HepG2 (cell line): ENCODE results near the gene CASS4. TPM values are rescaled to one million over a fixed set of nuclear protein-coding genes. Genes with fewer than 3 reads are reported as not detected.

ENCODE experiments used
- ATAC-seq: fragments of 200-7000 bp; cut with Tn5 transposase; 3 replicates; pipeline ENCODE4 v1.9.1; 2020; ENCODE audit warnings: mild to moderate bottlenecking, moderate library complexity
- BruUV-seq: library from RNA; stranded (reverse); fragments of 400-500 nt; replicated peaks from 2 replicates; lab custom pipeline; 2021; lab: Mats Ljungman, UMichigan
- CTCF ChIA-PET: fragments of 300-600 bp; formaldehyde crosslinking; extraction: SDS; loops from one replicate; lab custom pipeline; 2021; ENCODE audit warnings: low total read pairs, inconsistent platforms, low intra/inter-chr PET ratio; lab: Yijun Ruan, JAX
- POLR2A ChIA-PET: fragments of 350-600 bp; sonication (Branson Sonifier 250); formaldehyde crosslinking; loops from one replicate; lab custom pipeline; 2020; ENCODE audit warnings: antibody characterized with exemption, inconsistent platforms; lab: Yijun Ruan, JAX
- DNase-seq: peaks from one replicate; pipeline ENCODE4 v3.0.0-alpha.2; 2015; ENCODE audit warnings: low spot score
- FAIRE-seq: peaks from 3 replicates; lab custom pipeline; 2011; peaks lifted over from hg19 to GRCh38; lab: Jason Lieb, UNC
- H2AFZ ChIP-seq: one replicate; pipeline ENCODE4 v1.6.1; 2011; ENCODE audit warnings: low read length, inconsistent platforms
- H3K27ac ChIP-seq: fragments of 300-600 bp; 3 replicates; pipeline ENCODE4 v1.8.0; 2011; ENCODE audit warnings: mixed run types, mild to moderate bottlenecking, mixed read lengths, low read length, inconsistent platforms; ENCODE audit not compliant: insufficient read depth; ENCODE audit errors: extremely low read length
- H3K27me3 ChIP-seq, 2 experiments: fragments of 200-600 bp in 1 of 2; 2 replicates in 1 of 2; 3 replicates in 1 of 2; pipeline versions ENCODE4 v1.6.0 to v1.8.0; 2011; ENCODE audit warnings: low read length in 2 of 2, mild to moderate bottlenecking in 2 of 2, moderate library complexity in 2 of 2, inconsistent platforms in 1 of 2; ENCODE audit not compliant: insufficient read depth in 2 of 2, control insufficient read depth in 1 of 2
- H3K36me3 ChIP-seq, 2 experiments: fragments of 200-600 bp in 1 of 2; replicated peaks in 1 of 2; 2 replicates in 1 of 2; 3 replicates in 1 of 2; pipeline versions ENCODE4 v1.5.1 to v1.8.0; 2011; ENCODE audit warnings: low read length in 2 of 2, inconsistent platforms in 1 of 2; ENCODE audit not compliant: insufficient read depth in 2 of 2, control insufficient read depth in 1 of 2
- H3K4me1 ChIP-seq: 2 replicates; pipeline ENCODE4 v1.5.1; 2012; ENCODE audit warnings: low read length, inconsistent platforms; ENCODE audit not compliant: insufficient read depth
- H3K4me2 ChIP-seq: 2 replicates; pipeline ENCODE4 v1.6.0; 2011; ENCODE audit warnings: low read depth, low read length, inconsistent platforms
- H3K4me3 ChIP-seq, 3 experiments: fragments of 200-600 bp in 1 of 3; sonication (generic), shearing (Covaris generic) in 1 of 3; replicated peaks in 1 of 3; 2 replicates each; pipeline ENCODE4 v1.5.1; 2011 to 2016; ENCODE audit warnings: low read length in 3 of 3, inconsistent platforms in 2 of 3, low read depth in 2 of 3, mild to moderate bottlenecking in 2 of 3, control low read depth in 1 of 3, mixed read lengths in 1 of 3; ENCODE audit not compliant: insufficient read depth in 1 of 3
- H3K79me2 ChIP-seq: one replicate; pipeline ENCODE4 v1.6.1; 2011; ENCODE audit warnings: low read length, inconsistent platforms; ENCODE audit not compliant: insufficient read depth
- H3K9ac ChIP-seq: 2 replicates; pipeline ENCODE4 v1.6.0; 2011; ENCODE audit warnings: mild to moderate bottlenecking, low read depth, low read length, inconsistent platforms; ENCODE audit not compliant: insufficient read depth
- H3K9me3 ChIP-seq: 2 replicates; pipeline ENCODE4 v1.5.1; 2012; ENCODE audit warnings: mild to moderate bottlenecking, low read length
- H4K20me1 ChIP-seq: 2 replicates; pipeline ENCODE4 v1.6.0; 2011; ENCODE audit warnings: inconsistent platforms, mild to moderate bottlenecking, low read length, moderate library complexity; ENCODE audit not compliant: insufficient read depth
- GRHL1 ChIP-seq: sonication (generic); formaldehyde crosslinking; conservative IDR thresholded peaks from 2 replicates; pipeline ENCODE4 v1.8.0; 2022; ENCODE audit warnings: missing genetic modification reagents
- HHEX ChIP-seq: IDR thresholded peaks from 2 replicates; pipeline ENCODE4 v1.6.1; 2016; ENCODE audit warnings: control low read depth
- JARID2 ChIP-seq: sonication (generic); formaldehyde crosslinking; IDR thresholded peaks from 2 replicates; pipeline ENCODE4 v1.8.1; 2023; ENCODE audit warnings: missing genetic modification reagents, inconsistent platforms; ENCODE audit not compliant: insufficient replicate concordance
- KMT2B ChIP-seq: IDR thresholded peaks from 2 replicates; pipeline ENCODE4 v1.6.1; 2016; ENCODE audit warnings: missing genetic modification reagents, missing compliant biosample characterization
- RAD51 ChIP-seq: fragments of 450-650 bp; IDR thresholded peaks from 2 replicates; pipeline ENCODE4 v1.6.1; 2016; ENCODE audit warnings: borderline replicate concordance
- SIN3A ChIP-seq: IDR thresholded peaks from 2 replicates; pipeline ENCODE4 v1.6.1; 2011; ENCODE audit warnings: low read depth, mild to moderate bottlenecking, control low read depth, low read length, borderline replicate concordance
- XBP1 ChIP-seq: sonication (generic); formaldehyde crosslinking; IDR thresholded peaks from 2 replicates; pipeline ENCODE4 v1.5.0; 2020; ENCODE audit warnings: missing genetic modification reagents
- ZNF282 ChIP-seq: fragments of 450-650 bp; IDR thresholded peaks from 2 replicates; pipeline ENCODE4 v1.6.1; 2018; ENCODE audit not compliant: partially characterized antibody
- ZNF567 ChIP-seq: sonication (generic); formaldehyde crosslinking; IDR thresholded peaks from 2 replicates; pipeline ENCODE4 v1.8.1; 2023; ENCODE audit warnings: mild to moderate bottlenecking, missing genetic modification reagents, borderline replicate concordance
- WGBS: methylation state at CpG from one replicate; pipeline ENCODE4 v1.1.6; 2017; ENCODE audit warnings: low lambda C conversion rate; 5-methylcytosine and 5-hydroxymethylcytosine counted together
- in situ Hi-C: cut with HindIII; loops from 2 replicates; pipeline ENCODE4 v1.10.0; 2017; ENCODE audit warnings: low pct_unique_long_range_greater_than_20kb; ENCODE audit not compliant: extremely low pct_ligation_motif_present
- intact Hi-C: fragments of 100-400 bp; cut with micrococcal nuclease; formaldehyde crosslinking; loops from one replicate; pipeline ENCODE4 v1.10.0; 2022; ENCODE audit not compliant: unreplicated experiment
- polyA plus RNA-seq, 8 experiments: library from polyadenylated mRNA; depleted of rRNA in 3 of 8; stranded (reverse) in 7 of 8; unstranded in 1 of 8; fragments of >200 nt; fragmentation: Illumina TruSeq in 4 of 8; extraction: Trizol in 4 of 8; gene quantifications; 2 replicates each; pipeline versions ENCODE4 v1.2.1 to v1.2.3, GENCODE V29; 2011 to 2016; ENCODE audit warnings: low read depth in 4 of 8, missing spikeins in 1 of 8, mixed read lengths in 1 of 8; ENCODE audit not compliant: insufficient read depth in 1 of 8
- total RNA-seq, 5 experiments: library from RNA; depleted of rRNA; stranded (reverse); fragments of >200 nt; fragmentation: Illumina TruSeq; extraction: Trizol; gene quantifications; 2 replicates each; pipeline ENCODE4 v1.2.3, GENCODE V29; 2016; ENCODE audit warnings: low read depth in 1 of 5
- TF ChIP-seq, protein P1 (sequence below): sonication (generic); formaldehyde crosslinking; IDR thresholded peaks from 2 replicates; pipeline ENCODE4 v1.5.1; 2020; ENCODE audit warnings: mild to moderate bottlenecking, missing genetic modification reagents, moderate library complexity
- TF ChIP-seq, protein P2 (sequence below): sonication (generic); formaldehyde crosslinking; IDR thresholded peaks from 2 replicates; pipeline ENCODE4 v1.4.0; 2020; ENCODE audit warnings: low read depth, mild to moderate bottlenecking, missing genetic modification reagents

Gene CASS4
- total and polyA plus RNA-seq, 2 of the 13 experiments (the other 11 are each of a cell fraction or from before 2014, with no cell fraction given), result 0.17 to 0.49 TPM

GRCh38 chr20:56449459-56449858 is 37.4 kb downstream of the CASS4 start (continued):
- TF ChIP-seq GRHL1 (CRISPR knock-in tag), result no peak
- TF ChIP-seq XBP1 (CRISPR knock-in tag), result no peak

GRCh38 chr20:56451056-56451765 is 39.2 kb downstream of the CASS4 start:
- Histone ChIP-seq H3K9ac (no peak overlapping the region), H3K27ac (no peak overlapping the region), H4K20me1 (no peaks in the 10 kb centered on the region), H3K9me3 (no peaks in the 10 kb centered on the region), H3K27me3 (no peaks in the 10 kb centered on the region), H3K79me2 (no peaks in the 10 kb centered on the region), H2AFZ (no peak overlapping the region), H3K4me1 (no peaks in the 10 kb centered on the region), H3K36me3 (no peaks in the 10 kb centered on the region), H3K4me2 (no peak overlapping the region), H3K4me3 (no peak overlapping the region)
- ChIA-PET POLR2A (no interaction called here), CTCF (no interaction called here)
- BruUV-seq, result no TSS peak
- WGBS, result 77% methylated on average over 13 of the region's 13 CpGs
- intact Hi-C loops, result no loop called here
- no peak for TF ChIP-seq HHEX
- TF ChIP-seq KMT2B (CRISPR knock-in tag), result no peak
- no peak for TF ChIP-seq RAD51
- TF ChIP-seq SIN3A, result no peak
- TF ChIP-seq, protein P1, sequence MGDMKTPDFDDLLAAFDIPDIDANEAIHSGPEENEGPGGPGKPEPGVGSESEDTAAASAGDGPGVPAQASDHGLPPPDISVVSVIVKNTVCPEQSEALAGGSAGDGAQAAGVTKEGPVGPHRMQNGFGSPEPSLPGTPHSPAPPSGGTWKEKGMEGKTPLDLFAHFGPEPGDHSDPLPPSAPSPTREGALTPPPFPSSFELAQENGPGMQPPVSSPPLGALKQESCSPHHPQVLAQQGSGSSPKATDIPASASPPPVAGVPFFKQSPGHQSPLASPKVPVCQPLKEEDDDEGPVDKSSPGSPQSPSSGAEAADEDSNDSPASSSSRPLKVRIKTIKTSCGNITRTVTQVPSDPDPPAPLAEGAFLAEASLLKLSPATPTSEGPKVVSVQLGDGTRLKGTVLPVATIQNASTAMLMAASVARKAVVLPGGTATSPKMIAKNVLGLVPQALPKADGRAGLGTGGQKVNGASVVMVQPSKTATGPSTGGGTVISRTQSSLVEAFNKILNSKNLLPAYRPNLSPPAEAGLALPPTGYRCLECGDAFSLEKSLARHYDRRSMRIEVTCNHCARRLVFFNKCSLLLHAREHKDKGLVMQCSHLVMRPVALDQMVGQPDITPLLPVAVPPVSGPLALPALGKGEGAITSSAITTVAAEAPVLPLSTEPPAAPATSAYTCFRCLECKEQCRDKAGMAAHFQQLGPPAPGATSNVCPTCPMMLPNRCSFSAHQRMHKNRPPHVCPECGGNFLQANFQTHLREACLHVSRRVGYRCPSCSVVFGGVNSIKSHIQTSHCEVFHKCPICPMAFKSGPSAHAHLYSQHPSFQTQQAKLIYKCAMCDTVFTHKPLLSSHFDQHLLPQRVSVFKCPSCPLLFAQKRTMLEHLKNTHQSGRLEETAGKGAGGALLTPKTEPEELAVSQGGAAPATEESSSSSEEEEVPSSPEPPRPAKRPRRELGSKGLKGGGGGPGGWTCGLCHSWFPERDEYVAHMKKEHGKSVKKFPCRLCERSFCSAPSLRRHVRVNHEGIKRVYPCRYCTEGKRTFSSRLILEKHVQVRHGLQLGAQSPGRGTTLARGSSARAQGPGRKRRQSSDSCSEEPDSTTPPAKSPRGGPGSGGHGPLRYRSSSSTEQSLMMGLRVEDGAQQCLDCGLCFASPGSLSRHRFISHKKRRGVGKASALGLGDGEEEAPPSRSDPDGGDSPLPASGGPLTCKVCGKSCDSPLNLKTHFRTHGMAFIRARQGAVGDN (CRISPR knock-in tag), result no peak
- no peak for TF ChIP-seq JARID2 (CRISPR knock-in tag)
- TF ChIP-seq, protein P2, sequence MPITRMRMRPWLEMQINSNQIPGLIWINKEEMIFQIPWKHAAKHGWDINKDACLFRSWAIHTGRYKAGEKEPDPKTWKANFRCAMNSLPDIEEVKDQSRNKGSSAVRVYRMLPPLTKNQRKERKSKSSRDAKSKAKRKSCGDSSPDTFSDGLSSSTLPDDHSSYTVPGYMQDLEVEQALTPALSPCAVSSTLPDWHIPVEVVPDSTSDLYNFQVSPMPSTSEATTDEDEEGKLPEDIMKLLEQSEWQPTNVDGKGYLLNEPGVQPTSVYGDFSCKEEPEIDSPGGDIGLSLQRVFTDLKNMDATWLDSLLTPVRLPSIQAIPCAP (CRISPR knock-in tag), result no peak
- TF ChIP-seq ZNF282, result no peak
- TF ChIP-seq ZNF567 (CRISPR knock-in tag), result no peak
- DNase-seq (no peak), ATAC-seq (no peak), FAIRE-seq (no peak)
- in situ Hi-C loops, result no loop called here
